IPS-20b (cell line): ENCODE results near the gene GFPT1.

Source experiments
- H3K27ac ChIP-seq: one replicate; pipeline ENCODE4 v1.5.1; 2013; ENCODE audit warnings: low read length
- H3K27me3 ChIP-seq: 2 replicates; pipeline ENCODE4 v1.6.1; 2013; ENCODE audit warnings: mild to moderate bottlenecking, low read length, inconsistent platforms; ENCODE audit not compliant: insufficient read depth
- H3K36me3 ChIP-seq: 2 replicates; pipeline ENCODE4 v1.6.1; 2013; ENCODE audit warnings: low read depth, mild to moderate bottlenecking, inconsistent platforms, low read length, moderate library complexity; ENCODE audit not compliant: insufficient read depth
- H3K4me1 ChIP-seq: 2 replicates; pipeline ENCODE4 v1.6.1; 2013; ENCODE audit warnings: mild to moderate bottlenecking, control low read depth, inconsistent platforms, low read length, moderate library complexity; ENCODE audit not compliant: insufficient read depth
- H3K4me3 ChIP-seq: 2 replicates; pipeline ENCODE4 v1.5.1; 2013; ENCODE audit warnings: mild to moderate bottlenecking, low read length, inconsistent platforms
- H3K9ac ChIP-seq: 2 replicates; pipeline ENCODE4 v1.6.1; 2013; ENCODE audit warnings: low read depth, mild to moderate bottlenecking, inconsistent platforms, low read length, moderate library complexity
- H3K9me3 ChIP-seq: 2 replicates; pipeline ENCODE4 v1.6.1; 2013; ENCODE audit warnings: mild to moderate bottlenecking, low read depth, low read length, inconsistent platforms; ENCODE audit not compliant: insufficient read depth

Gene GFPT1

DNA sequence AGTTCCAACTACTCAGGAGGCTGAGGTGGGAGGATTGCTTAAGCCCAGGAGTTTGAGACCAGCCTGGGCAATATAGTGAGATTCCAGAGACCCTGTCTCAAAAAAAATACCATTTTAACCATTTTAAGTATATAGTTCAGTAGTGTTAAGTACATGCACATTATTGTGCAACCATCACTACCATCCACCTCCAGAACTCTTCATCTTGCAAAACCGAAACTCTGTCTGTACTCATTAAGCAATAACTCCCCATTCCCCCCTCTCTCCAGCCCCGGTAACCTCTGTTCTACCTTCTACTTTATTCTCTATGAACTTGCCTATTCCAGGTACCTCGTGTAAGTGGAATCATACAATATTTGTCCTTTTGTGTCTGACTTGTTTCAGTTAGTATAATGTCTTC lies 86.4 kb downstream of the GFPT1 start:
- no peak overlapping the region for H3K4me3 ChIP-seq
- H3K27ac ChIP-seq, result no peak overlapping the region
- H3K9me3 ChIP-seq, result no peaks in the 10 kb centered on the region
- H3K27me3 ChIP-seq, result peaks cover 19% of the 10 kb centered on the region
- no peaks in the 10 kb centered on the region for H3K4me1 ChIP-seq
- H3K36me3 ChIP-seq, result no peaks in the 10 kb centered on the region
- no peak overlapping the region for H3K9ac ChIP-seq

DNA sequence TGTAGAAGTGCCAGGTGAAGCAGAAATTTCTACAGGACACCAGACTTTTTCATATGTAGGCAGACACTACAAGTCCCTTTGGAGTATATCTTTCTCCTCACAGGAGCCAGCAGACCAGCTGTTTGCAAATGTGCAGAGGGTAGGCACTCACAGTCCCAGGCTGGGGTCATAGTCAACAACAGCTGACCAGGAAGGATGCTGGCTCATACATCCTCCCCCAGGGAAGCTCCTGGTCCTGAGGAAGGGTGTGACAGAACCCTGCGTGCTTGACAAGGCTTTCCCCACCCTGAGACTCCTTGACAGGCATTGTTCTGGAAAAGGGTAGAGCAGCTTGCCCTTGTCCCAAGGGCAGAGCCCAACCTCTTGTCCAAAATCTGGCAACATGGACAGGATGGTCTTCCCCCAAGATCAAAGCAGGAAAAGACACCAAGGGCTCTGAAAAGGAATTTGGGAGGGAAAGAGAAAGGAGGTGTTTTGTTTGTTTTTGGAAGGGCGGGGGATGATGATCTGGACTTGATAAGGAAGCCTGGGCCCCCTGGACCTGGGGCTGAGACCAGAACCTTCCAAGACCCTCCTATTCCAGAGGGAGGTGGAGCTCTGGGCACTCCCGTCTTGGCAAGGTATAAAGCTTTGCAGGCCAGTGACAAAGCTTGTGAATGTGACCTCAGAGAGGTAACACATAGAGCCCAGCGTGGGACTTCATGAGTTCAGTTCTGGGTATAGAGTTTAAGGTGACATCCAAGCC lies 87.1 kb downstream of the GFPT1 start:
- Histone ChIP-seq H3K4me1 (no peaks in the 10 kb centered on the region), H3K27ac (no peak overlapping the region), H3K9ac (no peak overlapping the region), H3K9me3 (no peaks in the 10 kb centered on the region), H3K4me3 (no peak overlapping the region), H3K27me3 (peaks cover 12% of the 10 kb centered on the region), H3K36me3 (no peaks in the 10 kb centered on the region)

DNA sequence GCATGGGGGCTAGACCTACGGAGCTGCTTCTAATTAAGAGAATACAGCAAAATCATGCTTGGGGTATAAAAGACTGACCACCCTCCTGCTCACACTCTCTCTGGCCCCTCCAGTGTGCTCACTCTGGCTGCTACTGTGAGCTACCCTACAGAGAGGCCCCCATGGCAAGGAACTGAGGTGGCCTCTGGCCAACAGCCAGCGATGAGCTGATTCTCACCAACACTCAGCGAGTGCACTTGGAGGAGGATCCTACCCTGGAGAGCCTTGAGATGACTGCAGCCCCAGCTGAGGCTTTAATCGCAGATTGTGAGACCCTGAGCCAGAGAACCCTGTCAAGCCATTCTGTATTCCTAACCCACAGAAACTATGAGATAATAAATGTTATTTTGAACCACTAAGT lies 88.2 kb downstream of the GFPT1 start:
- no peaks in the 10 kb centered on the region for H3K36me3 ChIP-seq
- no peak overlapping the region for H3K9ac ChIP-seq
- H3K27ac ChIP-seq, result no peak overlapping the region
- peaks cover under 1% of the 10 kb centered on the region; the same call in 1 of the 2 replicates for H3K27me3 ChIP-seq
- H3K4me3 ChIP-seq, result no peak overlapping the region
- no peaks in the 10 kb centered on the region for H3K4me1 ChIP-seq
- H3K9me3 ChIP-seq, result no peaks in the 10 kb centered on the region

DNA sequence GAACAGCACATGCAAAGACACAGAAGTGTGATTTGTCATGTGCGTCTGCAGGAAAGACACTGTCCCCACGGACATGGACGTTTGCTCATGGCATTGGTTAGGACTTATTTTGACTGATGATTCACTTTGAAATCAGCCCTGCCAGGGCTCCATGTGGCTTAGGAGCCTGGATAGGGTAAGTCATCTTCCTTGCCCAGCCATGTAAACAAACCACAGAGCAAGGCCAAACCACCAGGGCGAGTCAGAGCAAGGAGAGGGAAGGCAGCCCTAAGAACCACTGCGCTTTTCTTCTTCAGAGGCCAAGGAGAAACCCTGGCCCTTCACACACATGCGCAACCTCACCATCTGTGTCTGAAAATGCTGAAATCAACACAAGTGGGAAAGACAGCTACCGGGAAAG lies 88.8 kb downstream of the GFPT1 start:
- Histone ChIP-seq H3K27ac (no peak overlapping the region), H3K27me3 (no peaks in the 10 kb centered on the region), H3K4me1 (no peaks in the 10 kb centered on the region), H3K9me3 (no peaks in the 10 kb centered on the region), H3K9ac (no peak overlapping the region), H3K4me3 (no peak overlapping the region), H3K36me3 (no peaks in the 10 kb centered on the region)

DNA sequence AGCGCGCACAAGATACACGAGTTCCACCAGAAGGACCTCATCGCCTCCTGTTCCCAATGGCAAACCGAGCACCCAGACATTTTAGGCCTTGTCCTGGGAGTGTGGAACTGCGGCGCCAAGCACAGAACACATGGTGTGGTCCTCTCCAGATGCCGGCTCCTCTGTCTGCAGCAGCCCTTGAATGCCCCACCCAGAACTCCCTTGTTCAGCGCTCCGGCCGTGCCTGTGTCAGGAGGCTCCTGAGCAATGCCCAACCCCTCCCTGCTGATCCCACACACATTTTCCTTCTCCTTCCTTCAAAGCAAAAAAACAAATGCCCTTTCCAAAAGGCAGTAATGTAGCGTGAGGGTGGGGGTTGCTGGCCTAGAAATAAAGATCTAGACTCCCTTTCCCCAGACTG lies 89.8 kb downstream of the GFPT1 start:
- Histone ChIP-seq H3K4me3 (no peak overlapping the region), H3K36me3 (no peaks in the 10 kb centered on the region), H3K4me1 (no peaks in the 10 kb centered on the region), H3K27me3 (no peaks in the 10 kb centered on the region), H3K9me3 (no peaks in the 10 kb centered on the region), H3K27ac (no peak overlapping the region), H3K9ac (no peak overlapping the region)

DNA sequence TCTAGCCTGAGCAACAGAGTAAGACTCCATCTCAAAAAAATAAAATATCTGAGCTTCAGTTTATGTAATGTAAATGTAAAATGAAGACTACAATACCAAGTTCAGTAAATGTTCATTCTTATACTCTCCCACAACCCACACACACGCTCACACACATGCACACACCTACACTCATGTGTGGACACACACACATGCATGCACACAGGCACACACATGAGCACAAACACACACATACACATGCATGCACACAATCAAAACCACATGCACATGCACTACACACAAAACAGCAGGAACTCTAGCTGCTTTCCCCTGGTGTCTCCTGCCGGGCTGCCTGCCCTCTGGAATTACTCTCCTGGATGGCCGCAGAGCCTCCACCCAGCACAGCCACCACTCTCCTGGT lies 90.6 kb downstream of the GFPT1 start:
- no peaks in the 10 kb centered on the region for H3K27me3 ChIP-seq
- H3K4me1 ChIP-seq, result no peaks in the 10 kb centered on the region
- no peak overlapping the region for H3K9ac ChIP-seq
- H3K9me3 ChIP-seq, result no peaks in the 10 kb centered on the region
- H3K4me3 ChIP-seq, result no peak overlapping the region
- no peaks in the 10 kb centered on the region for H3K36me3 ChIP-seq
- H3K27ac ChIP-seq, result no peak overlapping the region

DNA sequence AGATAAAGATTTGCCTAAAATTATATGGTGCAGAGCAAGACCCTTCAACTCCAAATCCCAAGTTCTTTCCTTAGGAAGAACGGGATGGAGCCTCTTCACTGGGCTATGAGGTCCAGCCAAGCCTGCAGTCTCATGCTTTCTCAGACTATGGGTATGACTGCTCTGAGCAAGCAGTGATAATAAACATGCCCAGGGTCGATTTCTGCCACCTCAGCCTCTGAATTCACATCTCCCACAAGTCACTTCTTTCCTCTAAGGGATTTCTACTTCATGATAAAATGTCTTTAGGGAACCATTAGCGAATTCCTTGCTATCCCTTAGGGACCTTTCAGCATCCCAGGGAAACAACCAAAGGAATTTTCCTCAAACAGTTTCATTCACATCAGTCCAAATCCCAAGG lies 94.8 kb downstream of the GFPT1 start:
- H3K4me3 ChIP-seq, result no peak overlapping the region
- H3K36me3 ChIP-seq, result no peaks in the 10 kb centered on the region
- H3K27me3 ChIP-seq, result no peaks in the 10 kb centered on the region
- no peak overlapping the region for H3K9ac ChIP-seq
- H3K4me1 ChIP-seq, result no peaks in the 10 kb centered on the region
- no peaks in the 10 kb centered on the region for H3K9me3 ChIP-seq
- H3K27ac ChIP-seq, result no peak overlapping the region

DNA sequence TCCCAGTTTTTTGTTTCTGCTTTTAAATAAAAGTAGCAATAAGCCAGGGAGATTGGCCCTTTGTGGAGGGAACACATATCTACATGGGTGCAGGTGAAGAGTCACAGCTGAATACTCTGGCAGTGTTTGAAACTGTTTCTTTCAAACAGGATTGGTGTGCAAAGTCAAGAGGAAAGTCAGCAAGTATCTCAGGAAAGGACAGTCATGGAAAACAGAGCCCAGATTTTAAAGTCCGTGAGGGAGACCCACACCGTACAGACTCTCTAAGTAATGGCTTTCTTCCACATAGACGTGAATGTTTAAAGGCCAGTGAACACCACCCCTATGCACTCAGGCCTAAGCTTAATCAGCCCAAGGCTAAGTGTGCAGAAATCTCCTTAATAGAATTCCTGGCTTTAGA lies 95.3 kb downstream of the GFPT1 start:
- H3K9ac ChIP-seq, result no peak overlapping the region
- H3K4me3 ChIP-seq, result no peak overlapping the region
- H3K9me3 ChIP-seq, result no peaks in the 10 kb centered on the region
- H3K4me1 ChIP-seq, result no peaks in the 10 kb centered on the region
- no peak overlapping the region for H3K27ac ChIP-seq
- H3K27me3 ChIP-seq, result no peaks in the 10 kb centered on the region
- no peaks in the 10 kb centered on the region for H3K36me3 ChIP-seq

DNA sequence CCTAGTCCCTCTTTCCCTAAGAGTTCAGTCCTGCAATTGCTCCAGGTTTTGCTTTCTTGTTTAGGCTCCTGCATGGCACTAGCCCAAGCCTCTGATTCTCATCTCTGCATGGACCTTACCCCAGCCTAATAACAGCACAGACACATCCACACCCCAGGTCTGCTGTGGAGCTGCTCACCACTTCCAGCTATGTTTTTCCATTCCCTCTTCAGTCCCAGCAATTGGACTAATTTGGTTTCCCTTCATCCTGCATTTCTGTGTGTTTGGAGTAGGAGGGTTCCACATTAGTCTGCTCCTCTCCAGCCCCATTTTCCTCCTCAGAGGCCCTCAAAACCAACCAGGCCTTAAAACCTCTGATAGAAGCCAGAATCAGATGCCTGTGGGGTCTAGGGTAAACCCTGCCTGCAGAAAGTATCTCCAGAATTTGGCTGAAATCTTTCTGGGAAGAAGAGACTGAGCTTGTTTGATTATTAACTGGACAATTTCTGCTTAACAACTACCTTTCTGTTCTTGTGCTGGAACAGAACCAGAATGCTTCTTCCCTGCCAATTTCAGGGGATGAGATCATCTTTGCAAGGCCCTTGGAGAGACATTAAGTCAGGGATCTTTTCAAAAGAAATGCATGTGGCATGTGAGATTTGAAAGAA lies 95.9 kb downstream of the GFPT1 start:
- no peaks in the 10 kb centered on the region for H3K36me3 ChIP-seq
- H3K9me3 ChIP-seq, result no peaks in the 10 kb centered on the region
- no peak overlapping the region for H3K27ac ChIP-seq
- no peak overlapping the region for H3K9ac ChIP-seq
- H3K4me3 ChIP-seq, result no peak overlapping the region
- H3K27me3 ChIP-seq, result no peaks in the 10 kb centered on the region
- no peaks in the 10 kb centered on the region for H3K4me1 ChIP-seq

DNA sequence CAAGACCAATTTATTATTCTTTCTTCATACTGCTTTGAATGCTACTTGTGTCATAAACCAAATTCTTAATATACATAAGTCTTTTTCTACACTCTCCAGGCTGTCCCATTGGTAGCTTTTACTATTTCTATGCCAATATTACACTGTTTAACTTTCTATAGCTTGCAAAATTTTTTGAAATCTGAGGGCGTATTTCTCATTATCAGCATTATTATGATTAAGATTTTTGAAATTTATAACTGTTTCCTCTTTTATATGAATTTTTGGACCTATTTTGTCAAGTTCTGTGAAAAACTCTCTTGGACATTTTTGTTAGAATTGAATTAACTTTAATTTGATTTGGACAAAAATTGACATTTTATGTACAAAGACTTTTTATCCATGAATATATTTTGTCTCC lies 98.6 kb downstream of the GFPT1 start:
- no peak overlapping the region for H3K9ac ChIP-seq
- H3K27me3 ChIP-seq, result no peaks in the 10 kb centered on the region
- H3K4me3 ChIP-seq, result no peak overlapping the region
- H3K27ac ChIP-seq, result no peak overlapping the region
- no peaks in the 10 kb centered on the region for H3K9me3 ChIP-seq
- no peaks in the 10 kb centered on the region for H3K36me3 ChIP-seq
- no peaks in the 10 kb centered on the region for H3K4me1 ChIP-seq

DNA sequence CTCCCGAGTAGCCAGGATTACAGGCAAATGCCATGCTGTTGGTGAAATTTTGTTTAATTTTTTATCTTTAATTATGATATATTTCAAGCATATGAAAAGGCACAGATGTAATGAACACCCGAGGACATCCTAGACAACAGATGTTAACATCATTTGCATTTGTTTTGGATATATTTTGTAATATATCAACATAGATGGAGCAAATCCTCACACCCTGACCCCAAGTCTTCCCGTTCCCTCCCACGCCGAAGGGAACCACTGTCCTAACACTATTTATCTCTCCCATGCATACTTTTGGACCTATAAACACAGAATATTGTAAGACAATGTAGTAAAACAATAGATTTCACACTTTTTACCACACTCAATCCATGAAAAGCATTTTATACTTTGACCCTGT lies 99.5 kb downstream of the GFPT1 start:
- H3K36me3 ChIP-seq, result no peaks in the 10 kb centered on the region
- no peaks in the 10 kb centered on the region for H3K9me3 ChIP-seq

DNA sequence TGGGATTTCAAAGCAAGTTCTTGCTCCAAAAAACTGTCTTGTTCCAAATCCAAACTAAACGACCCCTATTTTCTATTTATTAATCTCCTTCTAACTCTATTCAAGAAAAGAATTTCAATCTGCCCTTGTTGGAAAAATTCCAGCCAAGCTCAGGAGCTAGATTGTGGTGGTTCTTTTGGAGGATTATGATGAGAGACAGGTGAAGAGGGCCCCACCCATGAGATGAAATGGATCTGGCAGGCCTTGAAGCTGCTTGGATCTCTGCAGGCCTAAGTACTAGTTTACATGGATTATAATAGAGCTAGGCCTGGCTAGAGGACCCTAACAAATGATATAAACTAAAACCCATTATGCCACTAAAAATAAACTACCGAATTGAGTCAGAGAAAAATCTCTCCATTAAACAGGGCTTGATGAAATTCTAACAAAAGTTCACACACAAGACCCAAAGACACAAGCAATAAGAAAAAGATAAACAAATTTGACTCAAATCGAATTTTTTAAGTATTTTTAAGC lies 101.6 kb downstream of the GFPT1 start:
- Histone ChIP-seq H3K27me3 (no peaks in the 10 kb centered on the region), H3K36me3 (no peaks in the 10 kb centered on the region), H3K27ac (no peak overlapping the region), H3K9me3 (no peaks in the 10 kb centered on the region), H3K4me1 (no peaks in the 10 kb centered on the region), H3K9ac (no peak overlapping the region), H3K4me3 (no peak overlapping the region)

More for the DNA sequence above, 99.5 kb downstream of the GFPT1 start:
- no peak overlapping the region for H3K27ac ChIP-seq
- H3K27me3 ChIP-seq, result no peaks in the 10 kb centered on the region
- H3K9ac ChIP-seq, result no peak overlapping the region
- no peaks in the 10 kb centered on the region for H3K4me1 ChIP-seq
- H3K4me3 ChIP-seq, result no peak overlapping the region
